Measurements from ENCODE around the gene UQCRHL.
"Not testable (repeated sequence)": the region's sequence is repeated elsewhere in the genome, so short reads cannot be mapped to it uniquely, and the experiment has no call there.

The UQCRHL gene

GRCh38 chr1:15807549-15807948 is at the start of gene UQCRHL:
Gene UQCRHL, minus strand, starts transcription at chr1:15807649. Its CDS starts 0 bp downstream, at chr1:15807649.
- FAIRE-seq, result not testable (repeated sequence)

- FAIRE-seq, result no peak
These were observed 49.4 kb upstream of the UQCRHL start for GRCh38 chr1:15856888-15857287.

- FAIRE-seq, result no peak
These were observed 45.4 kb upstream of the UQCRHL start for GRCh38 chr1:15852828-15853302.

- peak; percentile 33 for FAIRE-seq
These were observed 44.8 kb upstream of the UQCRHL start for GRCh38 chr1:15852036-15852827.

- no peak for FAIRE-seq
These were observed 44.0 kb upstream of the UQCRHL start for GRCh38 chr1:15851210-15852035.

GRCh38 chr1:15850471-15851001 is 43.1 kb upstream of the UQCRHL start:
- FAIRE-seq, result no peak

- FAIRE-seq, result peak; percentile 55
These were observed 42.4 kb upstream of the UQCRHL start for GRCh38 chr1:15849775-15850324.

- peak; percentile 71 for FAIRE-seq
These were observed 41.7 kb upstream of the UQCRHL start for GRCh38 chr1:15848929-15849774.

- no peak for FAIRE-seq
These were observed 40.9 kb upstream of the UQCRHL start for GRCh38 chr1:15848143-15848928.

- FAIRE-seq, result no peak
These were observed 40.4 kb upstream of the UQCRHL start for GRCh38 chr1:15847893-15848142.

- FAIRE-seq, result no peak
These were observed 39.8 kb upstream of the UQCRHL start, which contains the start of gene SPEN for GRCh38 chr1:15847100-15847892. Gene SPEN, plus strand, starts transcription at chr1:15847707. Its CDS starts 361 bp downstream, at chr1:15848068.

- FAIRE-seq, result not testable (repeated sequence)
These were observed 38.6 kb upstream of the UQCRHL start for GRCh38 chr1:15846056-15846455.

- no peak for FAIRE-seq
These were observed 36.5 kb upstream of the UQCRHL start for GRCh38 chr1:15843826-15844572.

- FAIRE-seq, result no peak
These were observed 31.3 kb upstream of the UQCRHL start for GRCh38 chr1:15838721-15839120.

GRCh38 chr1:15837931-15838330 is 30.5 kb upstream of the UQCRHL start:
- FAIRE-seq, result no peak

- no peak for FAIRE-seq
These were observed 29.6 kb upstream of the UQCRHL start for GRCh38 chr1:15836772-15837669.

GRCh38 chr1:15836511-15836771 is 29.0 kb upstream of the UQCRHL start:
- not testable (repeated sequence) for FAIRE-seq

- peak; percentile 95 for FAIRE-seq
These were observed 28.5 kb upstream of the UQCRHL start for GRCh38 chr1:15835741-15836510.
